HG03457 (cell line): ENCODE measurements around the gene MARK4.

Source experiments
- ATAC-seq: cut with Tn5 transposase; IDR thresholded peaks from one replicate; pipeline ENCODE4 v1.9.1; 2021; ENCODE audit warnings: moderate number of reproducible peaks; ENCODE audit not compliant: unreplicated experiment

The MARK4 gene

DNA sequence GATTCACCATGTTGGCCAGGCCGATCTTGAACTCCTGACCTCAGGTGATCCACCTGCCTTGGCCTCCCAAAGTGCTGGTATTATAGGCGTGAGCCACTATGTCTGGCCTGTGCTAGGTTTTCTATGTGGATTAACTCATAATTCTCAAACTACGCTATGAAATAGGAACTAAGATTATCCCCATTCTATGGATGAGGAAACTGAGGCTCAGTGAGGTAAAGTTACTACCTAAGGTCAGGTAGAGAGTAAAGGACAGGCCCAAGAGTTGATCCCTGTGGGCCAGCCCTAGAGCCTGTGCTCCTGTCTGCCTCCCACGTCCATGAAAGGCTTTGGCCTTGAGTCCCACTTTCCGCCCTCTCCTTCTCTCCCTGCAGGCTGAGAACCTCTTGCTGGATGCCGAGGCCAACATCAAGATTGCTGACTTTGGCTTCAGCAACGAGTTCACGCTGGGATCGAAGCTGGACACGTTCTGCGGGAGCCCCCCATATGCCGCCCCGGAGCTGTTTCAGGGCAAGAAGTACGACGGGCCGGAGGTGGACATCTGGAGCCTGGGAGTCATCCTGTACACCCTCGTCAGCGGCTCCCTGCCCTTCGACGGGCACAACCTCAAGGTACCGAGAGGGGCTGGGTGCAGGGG, 20.1 kb downstream of the MARK4 start:
- no peak for ATAC-seq

DNA sequence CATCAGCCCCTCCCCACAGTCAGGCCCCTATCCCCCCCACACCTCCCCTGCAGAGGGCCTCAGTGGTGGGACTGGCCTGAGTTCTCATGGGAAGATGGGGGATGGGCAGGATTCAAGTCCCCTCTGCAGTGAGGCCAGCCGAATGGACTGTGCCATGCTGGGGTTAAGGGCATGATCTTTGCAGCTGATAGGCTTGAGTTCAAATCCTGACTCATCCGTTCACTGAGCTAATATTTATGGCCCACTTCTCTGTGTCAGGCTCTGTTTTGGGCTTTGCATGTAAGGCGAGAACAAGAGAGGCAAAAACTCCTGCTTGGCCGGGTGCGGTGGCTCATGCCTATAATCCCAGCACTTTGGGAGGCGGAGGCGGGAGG, 20.7 kb downstream of the MARK4 start:
- ATAC-seq: no peak

DNA sequence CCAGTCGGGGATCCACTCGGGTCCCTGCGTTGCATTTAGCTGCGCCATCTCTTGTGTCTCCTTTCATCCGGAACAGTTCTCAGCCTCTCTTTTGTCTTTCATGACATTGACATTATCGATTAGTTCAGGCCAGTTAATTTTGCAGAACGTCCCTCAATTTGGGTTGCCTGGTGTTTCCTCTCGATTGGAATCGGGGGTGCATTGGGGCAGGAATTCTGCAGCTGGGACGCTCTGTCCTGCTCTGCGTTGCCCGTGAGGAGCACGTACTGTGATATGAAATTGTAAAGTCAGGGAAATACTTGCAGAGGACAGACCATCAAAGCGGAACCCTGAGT, 22.4 kb downstream of the MARK4 start:
- no peak for ATAC-seq

DNA sequence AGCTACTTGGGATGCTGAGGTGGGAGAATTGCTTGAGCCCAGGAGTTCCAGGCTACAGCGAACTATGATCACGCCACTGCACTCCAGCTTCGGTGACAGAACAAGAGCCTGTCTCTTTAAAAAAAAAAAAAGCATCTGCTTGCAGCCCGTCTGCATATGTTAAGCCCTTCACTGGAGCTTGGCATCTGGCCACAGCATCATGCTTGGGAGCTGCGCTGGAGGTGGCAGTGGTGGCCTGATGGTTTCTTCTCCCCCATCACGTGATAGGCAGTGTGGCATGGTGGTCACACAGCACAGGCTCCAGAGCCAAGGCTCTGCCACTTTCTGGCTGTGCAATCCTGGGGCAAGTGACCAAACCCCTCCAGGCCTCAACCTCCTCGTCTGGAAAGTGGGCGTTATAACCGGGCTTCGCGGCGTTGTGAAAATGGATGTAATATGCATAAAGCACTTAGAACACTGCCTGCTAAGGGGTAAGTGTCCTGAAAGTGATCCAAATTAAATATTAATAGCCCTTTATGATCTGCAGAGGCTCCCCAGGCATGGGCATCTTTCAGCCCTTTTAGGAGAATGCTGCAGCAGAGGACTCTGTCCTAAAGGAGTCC, 24.4 kb downstream of the MARK4 start:
- ATAC-seq: no peak

DNA sequence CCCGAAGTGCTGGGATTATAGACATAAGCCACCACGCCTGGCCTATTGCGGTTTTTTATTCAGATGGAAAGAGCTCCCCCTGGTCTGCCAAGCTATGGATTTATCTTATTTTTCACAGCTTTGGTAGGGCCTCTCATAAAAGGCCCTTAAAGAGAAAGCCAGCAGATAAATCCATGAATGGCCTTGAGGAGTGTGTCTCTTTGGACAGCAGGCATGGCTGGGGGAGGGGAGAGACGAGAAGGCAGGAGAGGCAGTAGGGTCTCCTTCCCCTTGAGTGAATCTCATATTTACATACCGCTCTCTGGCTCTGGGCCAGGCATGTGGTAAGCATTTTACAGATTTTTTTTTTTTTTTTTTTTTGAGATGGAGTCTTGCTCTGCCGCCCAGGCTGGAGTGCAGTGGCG, 25.2 kb downstream of the MARK4 start:
- no peak for ATAC-seq

DNA sequence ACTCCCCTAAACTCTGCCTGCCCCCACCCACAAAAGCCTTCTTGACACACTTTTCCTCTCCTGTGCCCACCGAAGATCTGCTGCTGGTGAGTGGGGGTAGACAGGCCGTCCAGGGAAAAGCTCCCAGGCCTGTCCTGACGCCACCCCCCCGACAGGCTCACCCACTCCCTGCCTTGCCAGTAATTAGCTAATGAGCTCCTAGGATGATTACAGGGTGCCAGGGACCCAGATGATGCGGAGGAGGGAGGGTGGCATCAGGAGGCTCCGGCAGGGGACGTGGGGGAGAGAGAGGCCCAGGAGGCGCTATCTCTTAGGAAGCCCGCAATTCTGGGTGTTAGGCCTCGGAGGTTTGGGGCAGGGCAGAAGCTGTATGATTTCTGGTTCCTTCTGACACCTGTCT, 27.0 kb downstream of the MARK4 start:
- no peak for ATAC-seq

DNA sequence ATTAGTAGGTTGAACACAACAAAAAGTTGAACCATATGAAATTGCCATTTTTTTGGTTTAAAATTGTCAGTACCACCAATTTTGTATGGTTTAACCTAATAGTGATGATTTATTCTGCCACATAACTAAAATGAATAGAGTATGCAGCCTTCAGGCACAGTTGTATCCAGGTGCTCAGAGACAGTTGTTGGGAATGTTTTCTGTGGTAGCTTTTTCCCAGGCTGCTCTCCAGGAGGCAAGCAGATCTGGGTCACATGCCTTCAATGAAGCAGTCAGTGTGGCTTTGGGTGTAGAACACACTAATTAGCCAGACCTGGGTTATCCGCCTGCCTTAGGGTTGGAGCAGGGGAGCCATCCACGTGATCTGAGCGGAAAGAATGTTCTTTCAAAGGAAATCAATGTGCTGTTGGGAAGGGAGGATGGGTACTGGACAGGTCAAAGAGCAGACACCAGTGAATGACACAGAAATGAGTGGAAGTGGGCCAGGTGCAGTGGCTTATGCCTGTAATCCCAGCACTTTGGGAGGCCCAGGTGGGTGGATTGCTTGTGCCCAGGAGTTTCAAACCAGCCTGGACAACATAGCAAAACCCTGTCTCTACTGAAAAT, 28.6 kb downstream of the MARK4 start:
- no peak for ATAC-seq

DNA sequence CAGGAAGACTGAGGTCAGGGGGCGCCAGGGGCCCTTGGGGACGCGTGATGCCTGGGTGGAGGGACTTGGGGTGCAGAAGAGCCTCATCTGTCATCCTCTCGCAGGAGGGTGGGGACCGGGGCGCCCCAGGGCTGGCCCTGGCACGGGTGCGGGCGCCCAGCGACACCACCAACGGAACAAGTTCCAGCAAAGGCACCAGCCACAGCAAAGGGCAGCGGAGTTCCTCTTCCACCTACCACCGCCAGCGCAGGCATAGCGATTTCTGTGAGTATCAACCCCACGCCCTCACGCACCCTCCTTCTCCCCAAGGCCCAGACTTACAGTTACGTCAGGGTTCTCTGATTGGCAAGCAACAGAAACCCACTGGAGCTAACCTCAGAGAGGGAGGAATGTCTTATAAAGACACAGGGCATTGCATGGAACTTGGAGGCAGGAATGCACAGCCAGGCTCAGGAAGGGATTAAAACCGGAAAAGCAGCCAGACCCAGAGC, 29.4 kb downstream of the MARK4 start:
- ATAC-seq: no peak

DNA sequence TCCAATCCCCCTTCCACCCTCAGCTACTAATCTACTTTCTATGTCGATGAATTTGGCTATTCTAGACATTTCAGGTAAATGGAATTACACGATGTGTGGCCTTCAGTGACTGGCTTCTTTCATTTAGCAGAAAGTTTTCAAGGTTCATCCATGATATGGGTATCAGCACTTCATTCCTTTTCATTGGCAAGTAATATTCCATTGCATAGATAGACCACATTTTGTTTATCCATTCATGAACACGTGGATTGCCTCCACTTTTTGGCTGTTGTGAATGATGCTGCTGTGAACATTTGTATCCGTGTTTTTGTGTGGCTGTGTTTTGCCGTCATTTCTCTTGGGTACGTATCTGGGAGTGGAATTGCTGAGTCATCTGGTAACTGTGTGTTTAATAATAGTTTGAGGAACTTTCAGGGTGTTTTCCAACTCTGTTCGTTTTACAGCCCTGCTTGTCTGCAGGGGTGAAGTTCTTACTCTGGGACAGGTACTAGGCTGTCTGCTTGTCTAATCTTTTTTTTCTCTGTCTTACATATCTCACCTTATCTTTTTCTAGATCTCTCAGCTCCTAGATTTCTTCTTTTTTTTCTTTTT, 32.5 kb downstream of the MARK4 start:
- no peak for ATAC-seq

DNA sequence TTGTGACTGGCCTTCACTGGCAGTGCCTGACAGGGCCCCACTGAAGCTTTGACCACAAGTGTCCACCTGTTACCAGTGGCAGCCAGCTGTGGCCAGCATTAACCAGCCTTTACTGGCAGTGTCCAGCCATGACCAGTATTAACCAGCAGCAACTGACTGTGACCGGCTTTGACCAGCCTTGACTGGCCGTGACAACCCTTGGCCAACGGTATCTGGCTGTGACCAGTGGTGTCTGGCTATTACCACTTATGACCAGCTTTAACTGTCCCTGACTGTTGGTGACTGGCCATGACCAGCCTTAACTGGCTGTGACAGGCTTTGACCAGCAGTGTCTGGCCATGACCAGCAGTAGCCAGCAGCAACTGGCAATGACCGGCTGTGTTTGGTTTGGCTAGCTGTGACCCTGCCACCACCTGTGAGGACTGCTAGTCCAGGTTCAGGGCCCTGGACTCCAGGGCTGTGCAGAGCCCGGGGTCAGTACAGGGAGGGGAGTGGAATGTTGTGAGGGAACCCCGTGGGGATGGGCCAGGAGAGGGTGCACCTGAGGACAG, 39.4 kb downstream of the MARK4 start:
- ATAC-seq: no peak

DNA sequence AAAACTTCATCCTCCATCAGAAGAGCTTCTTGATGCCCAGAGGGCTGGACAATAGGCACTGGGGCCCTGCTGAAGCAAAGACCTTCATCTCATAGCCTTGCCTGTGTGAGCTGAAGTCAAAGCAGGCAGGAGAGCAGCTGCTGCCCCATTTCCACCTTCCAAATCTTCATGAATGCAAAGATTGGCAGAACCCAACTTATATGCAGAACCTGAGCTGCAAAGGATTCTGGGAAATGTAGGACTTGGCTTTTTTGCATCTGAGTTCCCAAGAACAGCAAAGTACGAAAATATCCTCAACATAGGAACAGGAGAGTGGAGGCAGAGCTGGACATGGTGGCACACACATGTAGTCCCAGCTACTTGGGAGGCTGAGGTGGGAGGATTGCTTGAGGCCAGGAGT, 40.8 kb downstream of the MARK4 start:
- ATAC-seq: no peak

DNA sequence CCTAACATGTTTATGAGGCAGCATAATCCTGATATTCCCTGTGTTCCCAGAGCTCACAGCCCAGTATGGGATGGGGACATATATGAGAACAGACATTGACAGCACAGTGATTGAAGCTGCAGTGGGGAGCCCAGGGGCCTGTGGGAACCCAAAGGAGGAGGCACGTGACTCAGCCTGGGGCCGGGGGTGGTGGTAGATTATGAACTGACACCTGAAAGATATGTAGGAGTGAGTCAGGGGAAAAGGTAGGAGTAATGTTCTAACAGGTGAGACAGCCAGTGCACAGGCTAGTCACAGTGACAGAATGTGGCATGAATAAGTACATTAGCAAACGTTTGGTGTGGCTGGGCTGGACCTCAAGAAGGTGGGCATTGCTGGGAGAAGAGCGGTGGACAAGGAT, 42.6 kb downstream of the MARK4 start:
- ATAC-seq: no peak

DNA sequence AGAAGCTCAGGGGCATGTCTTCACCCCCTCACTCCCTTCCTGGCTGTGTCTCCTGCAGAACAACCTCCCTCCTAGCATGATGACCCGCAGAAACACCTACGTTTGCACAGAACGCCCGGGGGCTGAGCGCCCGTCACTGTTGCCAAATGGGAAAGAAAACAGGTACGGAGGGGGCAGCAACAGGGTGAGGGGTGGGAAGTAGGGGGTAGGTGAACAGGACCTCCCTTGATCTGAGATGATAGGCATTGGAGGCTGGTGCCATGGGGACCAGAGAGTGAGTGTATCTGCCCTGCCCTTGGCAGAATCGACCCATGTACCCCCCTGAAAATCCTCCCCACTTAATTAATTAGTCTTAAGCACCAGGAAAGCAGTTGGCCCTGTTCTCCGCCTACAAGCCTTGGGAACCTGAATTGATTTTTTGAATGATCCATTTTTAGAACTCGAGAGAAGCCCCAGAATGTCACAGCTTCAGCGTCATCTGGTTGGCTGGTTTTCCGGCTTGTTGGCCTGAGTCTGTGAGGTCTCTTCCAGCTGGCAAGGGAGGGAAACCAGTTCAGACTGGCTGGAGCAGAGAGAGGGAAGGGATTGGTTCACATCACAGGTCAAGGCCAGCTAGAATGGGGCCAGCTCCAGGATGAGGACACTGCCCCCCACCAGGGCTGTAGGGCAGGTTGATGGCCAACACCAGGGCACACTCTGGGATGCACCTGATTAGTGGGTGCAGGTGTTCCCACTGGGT, 43.4 kb downstream of the MARK4 start:
- no peak for ATAC-seq

DNA sequence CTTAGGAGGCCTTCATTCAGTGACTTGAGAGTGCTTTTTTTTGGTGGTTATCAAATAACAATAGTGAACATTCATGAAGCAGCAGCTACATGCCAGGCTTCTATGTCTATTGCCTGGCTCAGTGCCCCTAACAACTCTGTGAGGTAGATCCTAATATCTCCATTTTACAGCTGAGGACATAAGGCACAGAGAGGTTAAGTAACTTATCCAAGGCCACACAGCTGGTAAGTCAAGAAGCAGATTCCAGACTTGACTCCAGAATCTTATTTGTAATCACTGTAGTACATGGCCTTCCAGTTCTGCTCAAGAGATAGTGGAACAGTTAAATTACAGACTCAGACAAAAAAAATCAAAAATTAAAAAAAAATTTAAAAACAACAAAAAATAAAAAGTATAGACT, 44.8 kb downstream of the MARK4 start:
- ATAC-seq: no peak

DNA sequence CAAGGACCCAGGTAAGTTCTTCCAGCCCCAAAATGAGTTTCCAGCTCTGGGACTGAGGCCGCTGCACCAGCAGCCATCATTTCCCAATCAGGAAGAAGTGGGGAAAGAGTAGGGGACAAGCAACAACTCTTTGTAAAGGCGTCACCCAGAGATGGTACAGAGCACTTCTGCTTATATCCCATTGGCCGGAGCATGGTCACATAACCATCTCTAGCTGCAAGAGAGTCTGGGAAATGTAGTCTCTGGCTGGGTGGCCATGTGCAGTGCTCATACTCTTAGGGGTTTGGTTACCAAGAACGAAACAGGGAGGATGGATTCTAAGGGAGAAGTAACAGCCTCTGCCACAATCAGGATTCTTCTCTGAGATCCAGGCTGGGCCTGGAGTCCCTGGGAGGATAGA, 45.3 kb downstream of the MARK4 start:
- no peak for ATAC-seq

DNA sequence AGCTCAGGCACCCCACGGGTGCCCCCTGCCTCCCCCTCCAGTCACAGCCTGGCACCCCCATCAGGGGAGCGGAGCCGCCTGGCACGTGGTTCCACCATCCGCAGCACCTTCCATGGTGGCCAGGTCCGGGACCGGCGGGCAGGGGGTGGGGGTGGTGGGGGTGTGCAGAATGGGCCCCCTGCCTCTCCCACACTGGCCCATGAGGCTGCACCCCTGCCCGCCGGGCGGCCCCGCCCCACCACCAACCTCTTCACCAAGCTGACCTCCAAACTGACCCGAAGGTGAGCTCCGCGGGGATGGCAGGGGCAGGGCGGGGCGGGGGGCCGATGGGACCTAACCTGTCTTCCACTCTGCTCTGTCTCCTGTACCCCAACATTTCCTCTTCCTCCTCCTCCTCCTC, 46.6 kb downstream of the MARK4 start:
- ATAC-seq: no peak

DNA sequence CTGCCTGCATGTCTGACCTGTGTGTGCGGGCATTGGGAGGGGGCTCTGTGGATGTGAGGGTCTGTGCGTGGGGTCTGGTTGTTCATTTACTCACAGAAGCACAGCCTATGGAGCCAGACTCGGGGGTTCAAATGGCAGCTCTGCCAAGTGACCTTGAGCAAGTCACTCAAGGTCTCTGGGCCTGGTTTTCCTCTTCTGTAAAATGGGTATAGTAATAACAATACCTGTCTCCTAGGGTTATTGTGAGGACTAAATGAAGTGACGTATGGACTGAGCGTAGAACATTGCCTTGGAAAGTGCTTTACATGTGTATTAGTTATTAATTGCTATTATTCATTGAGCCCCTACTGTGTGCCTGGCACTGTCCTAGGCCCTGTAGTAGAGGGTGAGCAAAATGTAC, 47.2 kb downstream of the MARK4 start:
- no peak for ATAC-seq

DNA sequence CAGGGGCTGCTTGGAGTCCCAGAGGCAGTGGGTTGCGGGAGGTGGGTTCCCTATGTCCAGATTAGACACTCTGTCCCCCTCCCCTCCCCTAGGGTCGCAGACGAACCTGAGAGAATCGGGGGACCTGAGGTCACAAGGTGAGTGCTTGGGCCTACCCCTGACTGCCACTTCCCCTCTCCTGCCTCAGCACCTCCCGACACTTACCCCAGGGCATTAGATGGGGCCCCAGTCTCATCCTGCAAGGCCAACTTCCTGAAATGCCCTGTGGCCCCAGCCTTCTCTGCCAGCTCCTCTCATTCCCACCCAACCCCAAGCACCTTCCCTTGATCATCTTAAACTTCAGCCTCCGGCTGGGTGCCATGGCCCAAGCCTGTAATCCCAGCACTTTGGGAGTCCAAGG, 48.6 kb downstream of the MARK4 start:
- no peak for ATAC-seq

DNA sequence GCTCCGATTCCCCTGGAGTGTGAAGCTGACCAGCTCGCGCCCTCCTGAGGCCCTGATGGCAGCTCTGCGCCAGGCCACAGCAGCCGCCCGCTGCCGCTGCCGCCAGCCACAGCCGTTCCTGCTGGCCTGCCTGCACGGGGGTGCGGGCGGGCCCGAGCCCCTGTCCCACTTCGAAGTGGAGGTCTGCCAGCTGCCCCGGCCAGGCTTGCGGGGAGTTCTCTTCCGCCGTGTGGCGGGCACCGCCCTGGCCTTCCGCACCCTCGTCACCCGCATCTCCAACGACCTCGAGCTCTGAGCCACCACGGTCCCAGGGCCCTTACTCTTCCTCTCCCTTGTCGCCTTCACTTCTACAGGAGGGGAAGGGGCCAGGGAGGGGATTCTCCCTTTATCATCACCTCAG, 51.3 kb downstream of the MARK4 start:
- ATAC-seq: no peak

DNA sequence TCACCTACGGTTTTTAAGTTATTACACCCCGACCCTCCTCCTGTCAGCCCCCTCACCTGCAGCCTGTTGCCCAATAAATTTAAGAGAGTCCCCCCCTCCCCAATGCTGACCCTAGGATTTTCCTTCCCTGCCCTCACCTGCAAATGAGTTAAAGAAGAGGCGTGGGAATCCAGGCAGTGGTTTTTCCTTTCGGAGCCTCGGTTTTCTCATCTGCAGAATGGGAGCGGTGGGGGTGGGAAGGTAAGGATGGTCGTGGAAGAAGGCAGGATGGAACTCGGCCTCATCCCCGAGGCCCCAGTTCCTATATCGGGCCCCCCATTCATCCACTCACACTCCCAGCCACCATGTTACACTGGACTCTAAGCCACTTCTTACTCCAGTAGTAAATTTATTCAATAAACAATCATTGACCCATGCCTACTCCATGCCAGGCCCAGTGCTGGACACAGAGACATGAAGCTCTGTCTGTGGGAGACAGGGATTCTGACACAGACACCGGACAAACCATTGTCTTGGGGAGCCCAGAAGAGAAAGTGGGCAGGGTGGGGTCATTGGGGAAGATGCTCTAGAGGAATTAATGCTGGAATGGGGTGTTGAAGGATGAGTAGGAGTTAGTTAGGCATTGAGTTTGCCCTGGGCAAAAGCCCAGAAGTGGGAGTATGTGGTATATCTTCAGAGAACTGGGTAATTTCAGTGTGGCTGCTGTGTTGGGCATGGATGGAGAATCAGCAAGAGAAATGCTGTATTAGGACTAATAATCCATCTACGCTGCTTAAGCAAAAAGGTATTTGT, 52.4 kb downstream of the MARK4 start:
- no peak for ATAC-seq
